ENCODE data around the gene PKNOX1.
"Not testable (repeated sequence)": the region's sequence is repeated elsewhere in the genome, so short reads cannot be mapped to it uniquely, and the experiment has no call there.

PKNOX1 gene

GRCh38 chr21:42942244-42942643, 32.1 kb upstream of the PKNOX1 start:
- Histone ChIP-seq H3K9me2 (replicated peaks; ENCODE audit: insufficient read depth, low read length) (no peaks in the 10 kb centered on the region), H4K20me1 (ENCODE audit: low read depth, low read length) (no peaks in the 10 kb centered on the region), H3K9ac (ENCODE audit: low read length) (no peak overlapping the region), H3K27ac (ENCODE audit: low read depth, low read length) (no peak overlapping the region), H3K4me3 (ENCODE audit: insufficient read depth, low read length, poor library complexity, severe bottlenecking) (no peak overlapping the region), H3K9me3 (ENCODE audit: insufficient read depth, low read length) (no peaks in the 10 kb centered on the region), H3K4me2 (ENCODE audit: low read depth, low read length, poor library complexity, severe bottlenecking) (no peak overlapping the region), H3K36me3 (ENCODE audit: low read length) (no peaks in the 10 kb centered on the region), H3F3A (ENCODE audit: insufficient read depth) (no peaks in the 10 kb centered on the region), H3K27me3 (ENCODE audit: low read length) (no peaks in the 10 kb centered on the region), H2AFZ (ENCODE audit: low read depth, low read length, severe bottlenecking) (no peak overlapping the region), H3K79me2 (ENCODE audit: insufficient read depth, low read length) (no peaks in the 10 kb centered on the region)
- no peak for TF ChIP-seq CTCF (IDR thresholded peaks at IDR 0.05; ENCODE audit: insufficient read depth, low read length, poor library complexity, severe bottlenecking)
- no peak for TF ChIP-seq EZH2phosphoT487 (conservative IDR thresholded peaks at IDR 0.05; ENCODE audit: low read length)

GRCh38 chr21:42949094-42949755, 25.1 kb upstream of the PKNOX1 start:
- not testable (repeated sequence) for H2AFZ ChIP-seq (ENCODE audit: low read depth, low read length, severe bottlenecking); H3K4me2 ChIP-seq (ENCODE audit: low read depth, low read length, poor library complexity, severe bottlenecking); H3K9me3 ChIP-seq (ENCODE audit: insufficient read depth, low read length); H3K27me3 ChIP-seq (ENCODE audit: low read length); H3K9ac ChIP-seq (ENCODE audit: low read length); H4K20me1 ChIP-seq (ENCODE audit: low read depth, low read length); H3K9me2 ChIP-seq (replicated peaks; ENCODE audit: insufficient read depth, low read length); H3K36me3 ChIP-seq (ENCODE audit: low read length); H3F3A ChIP-seq (ENCODE audit: insufficient read depth); H3K79me2 ChIP-seq (ENCODE audit: insufficient read depth, low read length); H3K27ac ChIP-seq (ENCODE audit: low read depth, low read length); H3K4me3 ChIP-seq (ENCODE audit: insufficient read depth, low read length, poor library complexity, severe bottlenecking)

DNA sequence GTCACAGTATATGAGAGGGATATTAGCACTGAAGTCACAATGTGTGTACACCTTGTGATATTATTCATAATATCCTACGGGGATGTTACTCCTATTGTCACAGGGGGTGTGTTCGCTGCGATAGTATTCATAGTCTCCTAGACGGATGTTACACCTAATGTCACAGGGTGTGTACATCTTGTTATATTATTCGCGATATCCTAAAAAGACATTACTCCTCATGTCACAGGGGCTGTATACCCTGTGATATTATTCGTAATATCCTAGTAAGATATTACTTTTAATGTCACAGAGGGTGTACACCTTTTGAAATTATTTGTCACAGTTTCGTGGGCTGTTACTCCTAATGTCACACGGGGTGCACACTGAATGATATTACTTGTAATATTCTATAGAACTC, 23.2 kb upstream of the PKNOX1 start:
- not testable (repeated sequence) for H2AFZ ChIP-seq (ENCODE audit: low read depth, low read length, severe bottlenecking)

DNA sequence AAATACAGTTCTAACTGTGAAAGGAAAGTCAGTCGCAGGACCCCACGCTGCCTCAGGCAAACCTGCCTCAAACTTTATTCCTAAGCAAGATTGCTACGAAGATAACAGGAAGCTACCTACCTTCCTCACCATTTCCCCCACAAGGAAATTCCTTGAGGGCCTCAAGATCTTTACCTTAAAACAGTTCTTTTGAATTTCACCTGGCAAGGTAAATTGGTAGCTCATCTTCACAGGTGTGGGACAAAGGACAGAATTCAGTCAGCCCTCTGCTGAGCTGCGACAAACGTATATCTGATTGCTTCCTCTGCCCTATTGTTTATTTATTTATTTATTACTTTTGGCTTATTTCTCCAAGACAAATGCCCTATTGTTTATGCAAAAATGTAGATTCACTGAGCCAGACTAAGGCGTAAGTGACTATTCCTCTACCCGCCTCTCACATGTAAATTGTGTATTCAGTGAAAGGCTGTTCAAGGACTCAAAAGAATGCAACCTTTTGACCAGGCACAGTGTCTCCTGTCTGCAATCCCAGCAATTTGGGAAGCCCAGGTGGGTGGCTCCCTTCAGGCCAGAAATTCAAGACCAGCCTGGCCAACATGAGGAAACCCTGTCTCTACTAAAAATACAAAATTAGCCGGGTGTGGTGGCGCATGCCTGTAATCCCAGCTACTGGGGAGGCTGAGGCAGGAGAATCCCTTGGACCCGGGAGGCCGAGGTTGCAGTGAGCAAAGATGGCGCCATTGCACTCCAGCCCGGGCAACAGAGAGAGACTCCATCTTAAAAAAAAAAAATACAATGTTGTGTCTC, 17.3 kb upstream of the PKNOX1 start:
- Histone ChIP-seq H4K20me1 (ENCODE audit: low read depth, low read length) (no peaks in the 10 kb centered on the region), H2AFZ (ENCODE audit: low read depth, low read length, severe bottlenecking) (no peak overlapping the region), H3K9ac (ENCODE audit: low read length) (no peak overlapping the region), H3K36me3 (ENCODE audit: low read length) (no peaks in the 10 kb centered on the region), H3K79me2 (ENCODE audit: insufficient read depth, low read length) (no peaks in the 10 kb centered on the region), H3K4me3 (ENCODE audit: insufficient read depth, low read length, poor library complexity, severe bottlenecking) (no peak overlapping the region), H3K27me3 (ENCODE audit: low read length) (no peaks in the 10 kb centered on the region), H3K4me2 (ENCODE audit: low read depth, low read length, poor library complexity, severe bottlenecking) (no peak overlapping the region), H3K9me3 (ENCODE audit: insufficient read depth, low read length) (no peaks in the 10 kb centered on the region), H3F3A (ENCODE audit: insufficient read depth) (no peaks in the 10 kb centered on the region), H3K27ac (ENCODE audit: low read depth, low read length) (no peak overlapping the region), H3K9me2 (replicated peaks; ENCODE audit: insufficient read depth, low read length) (no peaks in the 10 kb centered on the region)
- no peak for TF ChIP-seq EZH2phosphoT487 (conservative IDR thresholded peaks at IDR 0.05; ENCODE audit: low read length)
- no peak for TF ChIP-seq CTCF (IDR thresholded peaks at IDR 0.05; ENCODE audit: insufficient read depth, low read length, poor library complexity, severe bottlenecking)

More for the DNA sequence above, 23.2 kb upstream of the PKNOX1 start:
- H3K9me2 ChIP-seq (replicated peaks; ENCODE audit: insufficient read depth, low read length); H3K9me3 ChIP-seq (ENCODE audit: insufficient read depth, low read length); H3K36me3 ChIP-seq (ENCODE audit: low read length); H3K27me3 ChIP-seq (ENCODE audit: low read length); H3K9ac ChIP-seq (ENCODE audit: low read length); H3K27ac ChIP-seq (ENCODE audit: low read depth, low read length); H3F3A ChIP-seq (ENCODE audit: insufficient read depth); H3K79me2 ChIP-seq (ENCODE audit: insufficient read depth, low read length); H3K4me2 ChIP-seq (ENCODE audit: low read depth, low read length, poor library complexity, severe bottlenecking); H3K4me3 ChIP-seq (ENCODE audit: insufficient read depth, low read length, poor library complexity, severe bottlenecking); H4K20me1 ChIP-seq (ENCODE audit: low read depth, low read length): not testable (repeated sequence)

- not testable (repeated sequence) for H3K4me3 ChIP-seq (ENCODE audit: insufficient read depth, low read length, poor library complexity, severe bottlenecking); H3K9ac ChIP-seq (ENCODE audit: low read length); H3K9me3 ChIP-seq (ENCODE audit: insufficient read depth, low read length); H3K36me3 ChIP-seq (ENCODE audit: low read length); H3K27ac ChIP-seq (ENCODE audit: low read depth, low read length); H4K20me1 ChIP-seq (ENCODE audit: low read depth, low read length); H2AFZ ChIP-seq (ENCODE audit: low read depth, low read length, severe bottlenecking); H3F3A ChIP-seq (ENCODE audit: insufficient read depth); H3K79me2 ChIP-seq (ENCODE audit: insufficient read depth, low read length); H3K4me2 ChIP-seq (ENCODE audit: low read depth, low read length, poor library complexity, severe bottlenecking); H3K27me3 ChIP-seq (ENCODE audit: low read length); H3K9me2 ChIP-seq (replicated peaks; ENCODE audit: insufficient read depth, low read length)
These were observed 16.2 kb upstream of the PKNOX1 start for GRCh38 chr21:42958122-42958521.
